Ectodermal cell (in vitro differentiated cells): ENCODE measurements around the gene CDX1.

Experiments
- H3K27ac ChIP-seq: 2 replicates; pipeline ENCODE4 v1.7.0; 2013; ENCODE audit warnings: mild to moderate bottlenecking, low read depth, low read length; ENCODE audit not compliant: insufficient read depth, poor library complexity, severe bottlenecking
- H3K27me3 ChIP-seq: 2 replicates; pipeline ENCODE4 v1.7.0; 2013; ENCODE audit warnings: mild to moderate bottlenecking, low read length; ENCODE audit not compliant: insufficient read depth, control insufficient read depth, poor library complexity, severe bottlenecking
- H3K36me3 ChIP-seq: one replicate; pipeline ENCODE4 v1.7.0; 2013; ENCODE audit warnings: low read length; ENCODE audit not compliant: control insufficient read depth, insufficient read depth
- H3K4me1 ChIP-seq: one replicate; pipeline ENCODE4 v1.7.0; 2013; ENCODE audit warnings: low read length; ENCODE audit not compliant: control insufficient read depth, insufficient read depth
- H3K4me3 ChIP-seq: 2 replicates; pipeline ENCODE4 v1.7.0; 2013; ENCODE audit warnings: low read depth, low read length, control low read depth; ENCODE audit not compliant: insufficient read depth
- H3K9me3 ChIP-seq: 2 replicates; pipeline ENCODE4 v1.7.0; 2013; ENCODE audit warnings: mild to moderate bottlenecking, low read length, moderate library complexity; ENCODE audit not compliant: control insufficient read depth
- WGBS, 2 experiments: methylation state at CpG; one replicate each; pipeline ENCODE4 v1.1.7; 2013; ENCODE audit warnings: missing lambda C conversion rate in 2 of 2; 5-methylcytosine and 5-hydroxymethylcytosine counted together

CDX1 gene

GRCh38 chr5:150131461-150131860 is 35.1 kb upstream of the CDX1 start:
- H3K4me1 ChIP-seq = peaks cover 14% of the 10 kb centered on the region
- no peaks in the 10 kb centered on the region for H3K27me3 ChIP-seq
- H3K27ac ChIP-seq = no peak overlapping the region
- 89 to 90% methylated on average over 4 of the region's 4 CpGs for WGBS, 2 experiments
- H3K36me3 ChIP-seq = no peaks in the 10 kb centered on the region
- H3K9me3 ChIP-seq = no peaks in the 10 kb centered on the region
- no peak overlapping the region for H3K4me3 ChIP-seq

GRCh38 chr5:150131978-150132694 is 34.4 kb upstream of the CDX1 start:
- Histone ChIP-seq H3K27me3 (no peaks in the 10 kb centered on the region), H3K27ac (no peak overlapping the region), H3K9me3 (no peaks in the 10 kb centered on the region), H3K4me3 (no peak overlapping the region), H3K36me3 (no peaks in the 10 kb centered on the region), H3K4me1 (peaks cover 20% of the 10 kb centered on the region)
- WGBS, 2 experiments = 86 to 92% methylated on average over 12 of the region's 12 CpGs

GRCh38 chr5:150132740-150133139 is 33.8 kb upstream of the CDX1 start:
- H3K4me3 ChIP-seq = no peak overlapping the region
- 93% methylated on average over 22 of the region's 22 CpGs for WGBS, 2 experiments
- H3K27me3 ChIP-seq = no peaks in the 10 kb centered on the region
- no peak overlapping the region for H3K27ac ChIP-seq
- peaks cover 26% of the 10 kb centered on the region for H3K4me1 ChIP-seq
- H3K9me3 ChIP-seq = no peaks in the 10 kb centered on the region
- no peaks in the 10 kb centered on the region for H3K36me3 ChIP-seq

GRCh38 chr5:150133581-150134197 is 32.9 kb upstream of the CDX1 start:
- no peaks in the 10 kb centered on the region for H3K36me3 ChIP-seq

GRCh38 chr5:150134198-150134588 is 32.4 kb upstream of the CDX1 start:
- no peak overlapping the region for H3K4me3 ChIP-seq
- H3K36me3 ChIP-seq = no peaks in the 10 kb centered on the region
- peaks cover 41% of the 10 kb centered on the region for H3K4me1 ChIP-seq
- H3K9me3 ChIP-seq = no peaks in the 10 kb centered on the region
- no peaks in the 10 kb centered on the region for H3K27me3 ChIP-seq
- H3K27ac ChIP-seq = no peak overlapping the region
- WGBS, 2 experiments = 89 to 92% methylated on average over 7 of the region's 7 CpGs

More at GRCh38 chr5:150133581-150134197, 32.9 kb upstream of the CDX1 start:
- 94 to 95% methylated on average over 16 of the region's 16 CpGs for WGBS, 2 experiments
- H3K4me1 ChIP-seq = peaks cover 36% of the 10 kb centered on the region
- no peak overlapping the region for H3K27ac ChIP-seq
- H3K9me3 ChIP-seq = no peaks in the 10 kb centered on the region
- no peak overlapping the region for H3K4me3 ChIP-seq
- no peaks in the 10 kb centered on the region for H3K27me3 ChIP-seq

GRCh38 chr5:150135557-150136304 is 30.8 kb upstream of the CDX1 start:
- no peak overlapping the region for H3K27ac ChIP-seq
- H3K36me3 ChIP-seq = no peaks in the 10 kb centered on the region
- H3K9me3 ChIP-seq = no peaks in the 10 kb centered on the region
- WGBS, 2 experiments = 90 to 91% methylated on average over 21 of the region's 21 CpGs
- H3K4me3 ChIP-seq = no peak overlapping the region
- H3K4me1 ChIP-seq = peaks cover 50% of the 10 kb centered on the region
- H3K27me3 ChIP-seq = no peaks in the 10 kb centered on the region

- Histone ChIP-seq H3K36me3 (no peaks in the 10 kb centered on the region), H3K9me3 (no peaks in the 10 kb centered on the region), H3K27me3 (no peaks in the 10 kb centered on the region), H3K27ac (no peak overlapping the region), H3K4me3 (no peak overlapping the region), H3K4me1 (peaks cover 51% of the 10 kb centered on the region)
- WGBS, 2 experiments = 68 to 71% methylated on average over 16 of the region's 16 CpGs
Measured at GRCh38 chr5:150136305-150137167, 30.0 kb upstream of the CDX1 start.

- Histone ChIP-seq H3K9me3 (no peaks in the 10 kb centered on the region), H3K27ac (no peak overlapping the region), H3K27me3 (no peaks in the 10 kb centered on the region), H3K4me3 (no peak overlapping the region), H3K36me3 (no peaks in the 10 kb centered on the region), H3K4me1 (peaks cover 59% of the 10 kb centered on the region)
- WGBS, 2 experiments = 67 to 79% methylated on average over 12 of the region's 12 CpGs
Measured at GRCh38 chr5:150137168-150137957, 29.2 kb upstream of the CDX1 start.

- WGBS, 2 experiments = 88 to 91% methylated on average over 5 of the region's 5 CpGs
- no peaks in the 10 kb centered on the region for H3K36me3 ChIP-seq
- no peaks in the 10 kb centered on the region for H3K27me3 ChIP-seq
- peaks cover 61% of the 10 kb centered on the region for H3K4me1 ChIP-seq
- no peak overlapping the region for H3K27ac ChIP-seq
- H3K9me3 ChIP-seq = no peaks in the 10 kb centered on the region
- H3K4me3 ChIP-seq = no peak overlapping the region
Measured at GRCh38 chr5:150137997-150138396, 28.6 kb upstream of the CDX1 start.
